ENCODE data around the gene PAFAH2. TPM values are rescaled to one million over a fixed set of nuclear protein-coding genes. Genes with fewer than 3 reads are reported as not detected.

PAFAH2 gene
- total and polyA plus RNA-seq, 5 donors, result 2.0 to 5.6 (median 4.1) TPM

DNA sequence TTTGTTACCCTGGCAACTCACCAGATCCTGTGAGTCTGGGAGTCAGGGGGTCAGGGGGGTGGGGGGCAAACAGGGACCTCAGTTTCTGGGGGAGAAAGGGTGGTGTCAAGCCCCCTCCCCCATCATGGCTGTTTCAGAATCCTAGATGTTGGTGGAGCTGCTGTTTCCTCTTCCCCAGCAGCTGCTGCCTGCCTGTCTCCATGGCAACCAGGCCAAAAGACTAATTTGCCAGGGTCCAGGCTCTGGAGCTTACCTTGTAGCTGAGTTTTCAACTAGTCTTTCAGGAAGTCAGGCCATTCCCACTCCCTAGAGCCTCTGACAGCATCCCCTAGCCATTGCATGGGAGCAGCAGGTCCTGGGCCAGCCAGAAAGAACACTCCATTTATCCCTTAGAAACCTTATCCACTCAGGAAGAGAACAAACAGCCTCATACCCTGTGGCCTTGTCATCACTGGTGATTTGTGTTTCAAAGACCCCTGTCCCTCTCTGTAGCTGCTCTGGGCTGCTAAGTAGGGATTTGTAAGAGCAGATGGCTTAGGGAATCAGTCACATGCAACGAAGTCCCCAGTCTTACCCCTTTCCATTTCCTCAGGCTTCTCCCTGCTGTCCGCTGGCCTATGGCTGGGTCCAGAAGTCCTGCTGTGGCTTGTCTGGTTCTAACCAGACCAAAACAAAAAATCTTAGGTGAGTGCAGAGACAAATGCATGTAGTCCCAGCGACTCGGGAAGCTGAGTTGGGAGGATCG is 70.2 kb downstream of the PAFAH2 start:
- Histone ChIP-seq H3K4me1 (ENCODE audit: control insufficient read depth, insufficient read depth, low read length) (peaks cover 4% of the 10 kb centered on the region), H3K27ac (ENCODE audit: low read length) (no peak overlapping the region), H3K9me3 (ENCODE audit: control insufficient read depth, low read length) (no peaks in the 10 kb centered on the region), H3K4me3 (ENCODE audit: low read length) (no peak overlapping the region), H3K27me3 (ENCODE audit: control insufficient read depth, insufficient read depth) (no peaks in the 10 kb centered on the region)
- DNase-seq (peak in 1 of 3 donors; percentile 63), ATAC-seq (no peak)
- 97% methylated on average over 5 of the region's 5 CpGs for WGBS
- intact Hi-C loops (cut with DNase I), result no loop called here

DNA sequence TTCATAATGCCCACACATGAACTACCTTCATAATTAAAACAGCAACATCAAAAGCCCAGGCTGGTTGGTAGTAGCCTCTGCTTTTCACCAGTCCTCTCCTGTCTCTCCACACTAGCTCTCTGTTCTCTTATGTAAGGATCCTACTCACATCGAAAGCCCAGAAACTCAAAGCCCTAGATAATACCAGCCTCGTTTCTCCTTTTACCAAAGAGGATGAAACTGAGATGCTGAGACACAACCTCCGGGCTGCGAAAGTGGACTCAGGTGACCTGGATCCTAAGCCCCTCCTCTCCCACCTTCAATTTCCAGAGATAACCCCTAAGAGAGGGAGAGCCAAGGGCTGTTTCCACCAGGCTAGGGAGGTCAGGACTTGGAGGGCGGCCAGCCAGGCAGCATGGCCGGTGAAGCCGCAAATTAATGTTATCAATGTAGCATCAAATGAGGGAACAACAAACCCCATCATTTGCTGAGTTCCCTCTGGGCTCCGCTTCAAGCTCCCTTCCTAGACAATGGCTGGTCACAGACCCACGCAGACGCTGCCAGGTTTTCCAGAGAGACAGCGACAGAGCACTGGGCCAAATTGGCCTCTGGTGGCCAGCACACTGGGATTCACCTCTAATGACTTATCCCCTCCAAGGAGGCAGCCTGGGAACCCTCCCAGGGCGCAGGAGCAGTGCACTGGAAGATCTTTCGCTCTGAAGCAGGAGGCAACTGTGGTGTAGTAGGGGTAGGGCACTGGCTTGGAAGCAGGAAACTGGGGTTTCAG is 70.9 kb downstream of the PAFAH2 start:
- WGBS, result 48% methylated on average over 13 of the region's 13 CpGs
- ATAC-seq (no peak), DNase-seq (peak in 1 of 3 donors; percentile 50)
- H3K27me3 ChIP-seq (ENCODE audit: control insufficient read depth, insufficient read depth), result no peaks in the 10 kb centered on the region
- intact Hi-C loops (cut with DNase I), result no loop called here
- H3K27ac ChIP-seq (ENCODE audit: low read length), result no peak overlapping the region
- H3K4me3 ChIP-seq (ENCODE audit: low read length), result no peak overlapping the region
- H3K9me3 ChIP-seq (ENCODE audit: control insufficient read depth, low read length), result no peaks in the 10 kb centered on the region
- peaks cover 4% of the 10 kb centered on the region for H3K4me1 ChIP-seq (ENCODE audit: control insufficient read depth, insufficient read depth, low read length)

DNA sequence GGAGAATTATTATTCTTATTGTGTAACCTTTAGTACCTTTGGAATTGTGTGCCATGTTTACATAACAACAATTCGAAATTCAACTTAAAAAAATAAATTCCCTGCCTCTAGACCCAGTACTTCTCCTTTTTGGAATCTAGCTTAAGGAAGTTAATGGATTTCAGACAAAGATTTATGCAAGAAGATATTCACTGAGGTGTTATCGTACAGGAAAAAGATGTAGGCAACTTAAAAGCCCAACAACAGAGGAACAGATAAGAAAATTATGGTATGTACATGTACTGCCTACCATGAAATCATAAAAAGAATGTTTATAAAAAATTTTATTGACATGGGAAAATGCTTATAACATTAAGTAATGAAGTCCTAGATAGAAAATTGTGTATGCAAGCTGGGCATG is 73.4 kb downstream of the PAFAH2 start:
- peaks cover 4% of the 10 kb centered on the region for H3K4me1 ChIP-seq (ENCODE audit: control insufficient read depth, insufficient read depth, low read length)
- no peak overlapping the region for H3K4me3 ChIP-seq (ENCODE audit: low read length)
- ATAC-seq (no peak), DNase-seq (no peak)
- H3K9me3 ChIP-seq (ENCODE audit: control insufficient read depth, low read length), result no peaks in the 10 kb centered on the region
- intact Hi-C loops (cut with DNase I), result no loop called here
- H3K27ac ChIP-seq (ENCODE audit: low read length), result no peak overlapping the region
- 85% methylated on average over 2 of the region's 2 CpGs for WGBS
- H3K27me3 ChIP-seq (ENCODE audit: control insufficient read depth, insufficient read depth), result no peaks in the 10 kb centered on the region

DNA sequence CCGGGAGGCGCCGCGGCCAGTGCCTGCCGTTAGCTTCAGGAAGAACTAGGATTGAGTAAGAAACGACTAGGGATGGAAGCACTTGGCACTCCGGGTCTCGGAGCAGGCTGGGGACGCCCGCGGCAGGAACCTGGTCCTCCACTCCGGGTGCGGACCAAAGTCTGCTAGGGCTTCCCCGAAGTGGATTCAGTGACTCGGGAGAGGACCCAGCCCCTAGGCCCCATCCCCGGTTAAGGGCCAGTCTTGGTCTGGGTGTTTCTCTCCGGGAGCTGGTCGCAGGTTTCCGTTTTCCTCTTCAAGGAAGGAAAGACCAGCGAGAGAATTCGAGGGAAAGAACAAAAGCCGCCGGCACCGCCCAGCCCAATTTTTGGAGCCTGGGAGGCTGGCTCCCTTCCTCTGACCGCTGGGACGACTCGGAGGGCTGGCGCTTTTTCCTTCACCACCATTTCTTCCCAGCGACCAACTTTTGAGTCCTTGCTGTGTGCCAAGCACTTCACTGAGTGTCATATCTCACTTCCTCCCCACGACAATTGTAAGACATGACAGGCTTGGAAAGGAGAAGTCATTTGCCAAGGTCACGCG is 74.8 kb downstream of the PAFAH2 start:
- intact Hi-C loops (cut with DNase I), result no loop called here
- 1% methylated on average over 32 of the region's 32 CpGs for WGBS
- peak; percentile 60 to 80 for ATAC-seq

DNA sequence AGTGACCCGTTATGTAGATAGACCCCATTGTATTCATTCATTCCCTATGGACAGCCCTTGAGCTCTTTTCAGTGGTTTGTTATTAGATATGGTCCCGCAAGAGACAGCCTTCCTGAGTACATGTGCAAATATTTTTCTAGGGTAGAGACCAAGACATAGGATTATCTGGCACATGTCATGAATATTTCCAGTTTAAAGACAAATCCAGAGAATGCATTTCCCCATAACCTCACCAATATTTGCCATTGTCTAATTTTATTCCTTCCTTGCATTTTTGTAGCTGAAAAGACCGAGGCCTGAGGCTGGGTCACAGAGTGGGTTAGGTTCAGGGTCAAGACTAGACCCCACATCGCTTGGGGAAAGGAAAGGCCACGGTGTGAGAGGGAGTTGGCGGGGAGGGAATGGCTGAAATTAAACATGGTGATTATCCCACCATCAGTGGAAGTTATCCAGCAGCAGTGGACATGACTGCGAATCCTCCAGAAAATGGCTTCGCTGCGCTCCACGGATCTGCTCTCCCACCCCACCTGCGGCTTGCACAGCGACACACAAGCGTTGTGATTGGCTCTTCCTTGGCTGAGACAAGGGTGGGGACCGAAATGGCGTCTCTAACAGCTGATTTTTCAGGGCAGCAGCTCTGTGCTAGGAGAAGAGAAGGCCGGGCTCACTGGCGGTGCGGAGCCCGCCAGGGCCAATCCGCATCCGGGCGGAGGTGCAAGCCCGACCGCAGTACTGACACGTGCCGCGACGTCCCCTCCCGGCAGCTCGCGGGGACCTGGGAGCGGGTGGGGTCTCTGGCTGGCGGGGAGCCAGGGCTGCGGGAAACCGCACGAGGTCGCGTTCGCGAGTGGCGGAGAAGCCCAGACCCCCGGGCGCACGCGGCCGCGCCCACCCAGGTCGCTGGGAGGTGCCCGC is 75.5 kb downstream of the PAFAH2 start:
- Histone ChIP-seq H3K27me3 (ENCODE audit: control insufficient read depth, insufficient read depth) (no peaks in the 10 kb centered on the region), H3K4me1 (ENCODE audit: control insufficient read depth, insufficient read depth, low read length) (peaks cover 4% of the 10 kb centered on the region), H3K27ac (ENCODE audit: low read length) (no peak overlapping the region), H3K9me3 (ENCODE audit: control insufficient read depth, low read length) (no peaks in the 10 kb centered on the region), H3K4me3 (ENCODE audit: low read length) (peak overlapping the region; percentile 60)
- DNase-seq, result peak; percentile 27 to 81 (median 77)
- WGBS, result 8% methylated on average over 49 of the region's 49 CpGs
- peak; percentile 65 to 76 for ATAC-seq
- intact Hi-C loops (cut with DNase I), result no loop called here

More for the DNA sequence above, 74.8 kb downstream of the PAFAH2 start:
- H3K27ac ChIP-seq (ENCODE audit: low read length), result peak overlapping the region; percentile 26
- H3K4me3 ChIP-seq (ENCODE audit: low read length), result peak overlapping the region; percentile 60
- no peaks in the 10 kb centered on the region for H3K9me3 ChIP-seq (ENCODE audit: control insufficient read depth, low read length)
- peaks cover 4% of the 10 kb centered on the region for H3K4me1 ChIP-seq (ENCODE audit: control insufficient read depth, insufficient read depth, low read length)
- peak; percentile 44 to 70 (median 59) for DNase-seq
- H3K27me3 ChIP-seq (ENCODE audit: control insufficient read depth, insufficient read depth), result no peaks in the 10 kb centered on the region

DNA sequence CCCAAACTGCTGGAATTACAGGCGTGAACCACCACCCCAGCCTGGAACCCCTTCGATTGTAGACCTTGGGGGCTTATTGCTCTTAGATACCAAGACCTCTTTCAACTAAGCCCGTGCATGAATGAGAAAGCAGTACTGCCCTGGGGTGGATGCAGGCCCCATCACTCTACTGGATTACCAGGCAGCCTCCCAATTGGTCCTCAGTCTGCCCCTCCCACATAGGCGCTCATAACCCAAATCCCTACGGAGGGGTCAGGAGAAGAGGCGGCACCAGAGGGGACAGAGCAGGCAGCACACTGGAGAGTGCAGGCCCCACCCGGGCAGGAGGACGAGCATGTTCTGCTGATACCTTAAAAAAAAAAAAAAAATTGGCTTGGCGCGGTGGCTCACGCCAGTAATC is 79.2 kb downstream of the PAFAH2 start:
- ATAC-seq, result no peak
- WGBS, result 89% methylated on average over 11 of the region's 11 CpGs
- no peaks in the 10 kb centered on the region for H3K4me1 ChIP-seq (ENCODE audit: control insufficient read depth, insufficient read depth, low read length)

DNA sequence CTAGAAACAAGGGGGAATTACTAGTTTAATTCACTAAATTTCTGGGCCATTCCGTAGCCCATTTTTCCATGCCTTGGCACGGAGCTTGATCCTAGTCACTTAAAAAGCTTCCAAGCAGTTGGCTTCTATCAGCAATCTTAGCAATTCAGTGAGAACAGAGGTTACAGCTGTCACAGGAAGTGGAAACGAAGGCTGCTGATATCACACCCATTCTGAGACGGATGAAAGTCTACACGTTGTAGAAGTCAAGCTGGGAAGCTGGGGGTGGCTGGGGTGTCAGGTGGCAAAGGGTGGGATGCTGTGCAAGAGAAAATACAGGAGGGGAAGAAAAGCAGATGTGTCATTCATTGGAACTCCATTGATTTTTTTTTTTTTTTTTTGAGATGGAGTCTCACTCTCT is 79.9 kb downstream of the PAFAH2 start:
- Histone ChIP-seq H3K4me3 (ENCODE audit: low read length) (no peak overlapping the region), H3K4me1 (ENCODE audit: control insufficient read depth, insufficient read depth, low read length) (no peaks in the 10 kb centered on the region), H3K27ac (ENCODE audit: low read length) (no peak overlapping the region), H3K27me3 (ENCODE audit: control insufficient read depth, insufficient read depth) (no peaks in the 10 kb centered on the region), H3K9me3 (ENCODE audit: control insufficient read depth, low read length) (no peaks in the 10 kb centered on the region)
- WGBS, result 26% methylated on average over 5 of the region's 5 CpGs
- ATAC-seq (peak; percentile 39 to 67), DNase-seq (no peak)
- intact Hi-C loops (cut with DNase I), result no loop called here

More for the DNA sequence above, 79.2 kb downstream of the PAFAH2 start:
- Histone ChIP-seq H3K27ac (ENCODE audit: low read length) (no peak overlapping the region), H3K9me3 (ENCODE audit: control insufficient read depth, low read length) (no peaks in the 10 kb centered on the region), H3K4me3 (ENCODE audit: low read length) (no peak overlapping the region), H3K27me3 (ENCODE audit: control insufficient read depth, insufficient read depth) (no peaks in the 10 kb centered on the region)
- intact Hi-C loops (cut with DNase I), result no loop called here
- no peak for DNase-seq

DNA sequence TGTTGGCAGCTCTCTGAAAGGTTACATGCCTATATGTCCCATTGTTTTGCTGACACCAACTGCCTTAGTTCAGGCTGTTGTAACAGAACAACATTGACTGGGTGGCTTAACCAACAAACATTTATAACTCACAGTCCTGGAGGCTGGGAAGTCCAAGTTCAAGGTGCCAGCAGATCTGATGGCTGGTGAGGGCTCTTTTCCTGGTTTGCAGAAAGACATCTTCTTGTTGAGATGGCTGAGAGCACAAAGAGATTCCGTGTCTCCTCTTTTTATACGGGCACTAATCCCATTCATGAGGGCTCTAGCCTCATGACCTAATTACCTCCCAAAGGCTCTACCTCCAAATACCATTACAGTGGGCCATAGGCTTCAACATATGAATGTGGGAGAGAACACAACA is 81.4 kb downstream of the PAFAH2 start:
- Histone ChIP-seq H3K4me3 (ENCODE audit: low read length) (no peak overlapping the region), H3K9me3 (ENCODE audit: control insufficient read depth, low read length) (no peaks in the 10 kb centered on the region), H3K27ac (ENCODE audit: low read length) (no peak overlapping the region), H3K4me1 (ENCODE audit: control insufficient read depth, insufficient read depth, low read length) (no peaks in the 10 kb centered on the region), H3K27me3 (ENCODE audit: control insufficient read depth, insufficient read depth) (no peaks in the 10 kb centered on the region)
- intact Hi-C loops (cut with DNase I), result no loop called here
- ATAC-seq (no peak), DNase-seq (no peak)
- WGBS, result 96% methylated on average over 2 of the region's 2 CpGs

DNA sequence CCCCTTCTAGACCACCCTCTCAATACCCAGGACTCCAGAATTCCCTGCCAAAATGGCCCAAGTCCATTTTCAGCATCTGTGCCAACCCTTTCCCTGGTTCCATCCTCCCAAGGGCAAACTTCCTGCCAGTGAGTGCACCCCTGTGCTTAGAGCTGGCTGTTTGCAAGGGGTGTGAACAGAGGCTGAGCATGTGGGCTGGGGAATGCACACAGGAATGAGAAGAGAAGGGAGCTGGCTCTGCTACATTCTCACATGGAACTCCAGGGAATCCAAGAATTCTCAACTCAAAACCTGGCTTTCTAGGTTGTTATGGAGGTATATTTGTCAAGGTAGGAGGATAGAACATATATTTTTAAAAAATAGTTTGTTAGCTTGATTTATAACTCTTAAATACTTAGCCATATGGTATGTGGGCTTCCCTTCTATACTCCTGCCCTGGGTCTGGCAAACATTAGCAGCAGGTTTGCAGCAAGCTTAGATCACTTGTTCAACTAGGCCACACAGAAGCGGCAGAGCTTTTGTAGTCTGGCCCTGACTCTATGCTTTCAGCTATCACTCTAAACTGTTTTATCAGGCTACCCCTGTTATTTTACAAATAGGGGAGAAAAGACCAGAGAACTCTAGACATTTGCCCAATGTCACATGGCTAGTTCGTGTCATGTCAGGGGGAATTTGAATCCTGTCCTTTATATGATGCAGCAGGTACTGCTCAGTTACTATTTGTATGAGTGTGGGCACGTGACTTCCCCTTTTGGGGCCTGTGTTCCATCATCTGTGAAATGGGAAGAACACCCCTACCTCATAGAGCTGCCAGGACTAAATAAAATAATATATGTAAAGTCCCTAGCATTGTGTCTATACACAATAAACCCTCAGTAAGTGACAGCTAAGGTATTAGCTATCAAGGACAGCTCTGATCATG is 83.5 kb downstream of the PAFAH2 start:
- intact Hi-C loops (cut with DNase I), result no loop called here
- Histone ChIP-seq H3K9me3 (ENCODE audit: control insufficient read depth, low read length) (no peaks in the 10 kb centered on the region), H3K27me3 (ENCODE audit: control insufficient read depth, insufficient read depth) (no peaks in the 10 kb centered on the region), H3K4me3 (ENCODE audit: low read length) (no peak overlapping the region), H3K27ac (ENCODE audit: low read length) (no peak overlapping the region), H3K4me1 (ENCODE audit: control insufficient read depth, insufficient read depth, low read length) (no peaks in the 10 kb centered on the region)
- WGBS, result 90% methylated on average over 3 of the region's 3 CpGs
- DNase-seq, result no peak
- no peak for ATAC-seq

DNA sequence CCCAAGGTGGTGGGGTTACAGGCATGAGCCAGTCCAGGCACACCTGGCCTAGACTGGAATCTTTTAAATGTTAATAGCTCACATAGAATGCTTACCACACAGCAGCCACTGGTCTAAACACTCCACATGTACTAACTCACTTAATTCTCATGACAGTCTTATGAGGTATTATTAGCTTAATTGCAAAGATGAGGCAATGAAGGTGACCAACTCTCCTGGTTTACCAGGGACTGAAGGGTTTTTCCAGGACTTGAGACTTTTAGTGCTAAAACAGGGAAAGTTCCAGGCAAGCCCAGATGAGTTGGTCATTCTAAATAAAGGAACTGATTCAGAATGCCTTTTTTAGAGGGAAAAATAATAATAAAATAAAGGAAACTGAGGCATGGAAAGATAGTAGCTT is 84.7 kb downstream of the PAFAH2 start:
- DNase-seq (no peak), ATAC-seq (no peak)
- Histone ChIP-seq H3K9me3 (ENCODE audit: control insufficient read depth, low read length) (no peaks in the 10 kb centered on the region), H3K27me3 (ENCODE audit: control insufficient read depth, insufficient read depth) (no peaks in the 10 kb centered on the region), H3K4me3 (ENCODE audit: low read length) (no peak overlapping the region), H3K27ac (ENCODE audit: low read length) (no peak overlapping the region), H3K4me1 (ENCODE audit: control insufficient read depth, insufficient read depth, low read length) (no peaks in the 10 kb centered on the region)
- intact Hi-C loops (cut with DNase I), result no loop called here
